HT1080 (cell line): ENCODE data around the gene KDM4B. TPM values are rescaled to one million over a fixed set of nuclear protein-coding genes. Genes with fewer than 3 reads are reported as not detected.

Source experiments
- DNase-seq: peaks from one replicate; pipeline ENCODE4 v3.0.0-alpha.2; 2015; ENCODE audit warnings: low read depth
- total RNA-seq: library from RNA; depleted of rRNA; stranded (reverse); fragments of >200 nt; shearing (Covaris generic); gene quantifications from 2 replicates; pipeline ENCODE4 v1.2.3, GENCODE V29; 2014

KDM4B gene
- total RNA-seq, 1 experiment from 2014 or later, result 3.1 TPM

- no peak for DNase-seq
Measured at GRCh38 chr19:5048727-5049553, 80.0 kb downstream of the KDM4B start.

GRCh38 chr19:5049561-5049960 lies 80.6 kb downstream of the KDM4B start:
- no peak for DNase-seq

GRCh38 chr19:5050067-5050656 lies 81.2 kb downstream of the KDM4B start:
- no peak for DNase-seq

DNA sequence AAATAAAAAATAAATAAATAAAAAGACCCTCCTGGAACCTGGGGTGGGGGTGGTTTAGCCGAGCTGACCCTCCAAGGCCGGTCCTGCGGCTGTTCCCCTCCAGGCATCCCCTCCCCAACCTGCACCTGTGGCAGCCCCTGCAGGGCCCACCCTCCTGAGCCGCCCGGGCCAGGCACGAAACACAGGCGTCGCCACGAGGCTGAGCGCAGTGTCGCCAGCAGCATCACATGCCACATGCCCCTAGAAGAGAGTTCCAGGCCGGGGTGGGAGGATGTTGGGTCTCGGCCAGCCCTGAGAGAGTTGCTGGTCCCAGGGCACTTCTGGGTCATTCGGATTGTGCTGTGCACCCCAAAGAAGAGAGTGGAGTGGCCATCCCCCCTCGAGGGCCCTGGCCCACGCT lies 82.0 kb downstream of the KDM4B start:
- DNase-seq, result no peak

DNA sequence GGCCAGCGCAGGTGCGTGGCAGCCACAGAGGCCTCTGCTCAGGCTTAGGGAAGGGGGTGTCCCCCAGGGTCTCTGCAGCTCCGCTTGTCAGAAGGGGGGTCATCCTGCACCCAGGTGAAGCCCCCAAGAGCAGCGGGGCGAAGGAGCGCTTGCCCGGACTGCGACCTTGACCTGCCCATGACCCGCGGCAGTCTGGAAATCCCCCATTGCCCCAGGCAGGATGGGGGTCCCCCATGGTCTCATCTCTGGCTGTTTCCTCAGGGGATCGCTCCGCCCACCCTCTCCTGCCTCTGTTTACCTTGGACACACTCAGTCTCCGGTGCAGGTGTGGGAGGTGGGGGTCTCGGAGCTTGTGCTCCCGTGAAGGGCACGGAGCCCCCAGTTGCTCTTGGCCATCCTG lies 82.7 kb downstream of the KDM4B start:
- no peak for DNase-seq

DNA sequence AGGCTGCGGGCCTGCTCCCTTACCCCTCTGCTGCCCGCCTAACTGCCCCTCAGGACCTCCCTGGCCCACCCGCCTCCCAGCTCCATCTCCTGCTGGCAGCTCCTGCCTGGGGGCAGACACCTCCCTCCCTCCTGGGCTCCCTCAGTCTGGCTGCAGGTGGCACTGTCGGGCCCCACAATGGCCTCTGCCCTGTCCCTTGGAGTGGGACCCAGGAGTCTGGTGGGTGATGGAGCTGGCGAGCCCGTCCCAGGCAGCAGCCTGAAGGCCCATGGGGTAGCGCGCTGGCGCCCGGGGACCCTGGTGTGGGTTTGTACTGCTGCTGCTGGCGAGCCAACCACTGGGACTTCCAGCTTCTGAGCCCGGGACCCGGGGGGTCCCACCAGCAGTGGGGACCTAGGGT lies 83.6 kb downstream of the KDM4B start:
- DNase-seq, result no peak

- no peak for DNase-seq
Measured at GRCh38 chr19:5052945-5053485, 84.1 kb downstream of the KDM4B start.

- DNase-seq, result no peak
Measured at GRCh38 chr19:5053661-5054060, 84.7 kb downstream of the KDM4B start.

GRCh38 chr19:5054551-5055456 lies 85.9 kb downstream of the KDM4B start:
- DNase-seq, result no peak

- no peak for DNase-seq
Measured at GRCh38 chr19:5055457-5055776, 86.5 kb downstream of the KDM4B start.

DNA sequence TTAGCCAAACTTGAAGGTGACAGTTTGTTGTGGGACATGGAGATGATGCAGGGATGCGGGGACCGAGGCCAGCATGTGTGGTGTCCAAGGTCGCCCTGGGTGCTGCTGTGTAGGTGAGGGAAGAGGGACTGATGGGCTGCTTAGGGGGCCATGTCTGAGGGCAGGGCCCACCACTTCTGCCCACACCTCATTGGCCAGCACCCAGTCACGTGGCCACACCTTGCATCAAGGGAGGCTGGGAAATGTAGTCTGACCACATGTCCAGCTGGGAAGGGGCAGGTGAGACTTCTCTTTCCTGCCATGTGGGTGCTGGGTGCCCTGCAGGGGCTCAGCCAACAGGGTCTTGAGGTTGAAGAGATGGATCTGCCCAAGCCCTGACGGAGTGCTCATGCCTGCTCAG lies 88.9 kb downstream of the KDM4B start:
- peak; percentile 6 for DNase-seq

GRCh38 chr19:5058521-5059212 lies 89.8 kb downstream of the KDM4B start:
- DNase-seq, result peak; percentile 11

DNA sequence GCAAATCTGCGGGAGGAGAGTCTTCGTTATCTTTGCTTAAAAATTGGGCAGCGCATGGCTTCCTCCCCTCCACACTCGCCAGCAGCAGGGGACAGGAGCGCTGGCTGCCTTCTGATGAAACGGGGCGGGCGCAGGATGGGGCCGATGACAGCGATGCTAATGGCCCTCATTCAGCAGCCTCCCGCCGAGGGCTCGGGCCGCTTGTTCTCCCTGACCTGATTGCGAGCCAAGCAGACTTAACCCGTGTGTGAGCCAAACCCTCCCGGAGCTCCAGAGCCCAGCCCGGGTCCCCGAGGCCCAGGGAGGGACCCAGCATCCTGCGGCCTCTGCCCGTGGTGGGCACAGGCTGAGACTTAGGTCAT lies 90.3 kb downstream of the KDM4B start:
- DNase-seq, result no peak

DNA sequence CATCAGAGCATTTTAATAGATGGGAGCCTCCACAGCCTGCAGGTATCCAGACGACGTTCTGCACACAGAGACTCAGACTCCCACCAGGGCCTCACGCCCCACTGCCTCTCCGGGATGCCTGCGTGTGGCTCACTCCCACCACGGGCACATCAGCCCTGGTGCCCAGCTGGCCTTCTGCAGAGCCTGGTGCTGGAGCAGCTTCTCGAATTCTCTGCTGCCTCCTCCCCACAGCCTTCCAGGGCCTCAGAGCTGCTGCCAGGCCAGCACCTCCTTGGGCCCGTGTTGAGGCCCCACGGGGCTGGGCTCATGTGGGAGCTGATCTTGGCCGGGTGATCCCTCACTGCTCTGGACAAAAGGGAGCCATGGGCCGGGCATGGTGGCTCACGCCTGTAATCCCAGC lies 90.9 kb downstream of the KDM4B start:
- DNase-seq, result no peak

GRCh38 chr19:5062195-5062594 lies 93.3 kb downstream of the KDM4B start:
- DNase-seq, result no peak

DNA sequence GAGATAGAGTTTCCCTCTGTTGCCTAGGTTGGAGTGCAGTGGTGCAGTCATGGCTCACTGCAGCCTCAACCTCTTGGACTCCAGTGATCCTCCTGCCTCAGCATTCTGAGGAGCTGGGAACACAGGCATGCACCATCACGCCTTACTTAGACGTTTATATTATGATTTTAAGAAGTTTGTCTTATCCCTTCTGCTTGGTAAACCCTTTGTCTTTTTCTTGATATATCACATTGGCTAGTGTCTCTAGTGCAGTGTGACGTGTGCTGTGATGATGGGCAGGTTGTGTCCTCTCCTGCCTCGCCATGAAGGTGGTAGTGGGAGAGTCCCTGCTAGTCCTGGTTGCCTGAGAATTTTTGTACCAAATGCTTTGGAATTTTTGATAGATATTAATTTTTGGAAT lies 93.9 kb downstream of the KDM4B start:
- no peak for DNase-seq

- no peak for DNase-seq
Measured at GRCh38 chr19:5063873-5064645, 95.1 kb downstream of the KDM4B start.

- DNase-seq, result no peak
Measured at GRCh38 chr19:5064896-5065295, 96.0 kb downstream of the KDM4B start.

GRCh38 chr19:5065663-5066093 lies 96.8 kb downstream of the KDM4B start:
- no peak for DNase-seq

DNA sequence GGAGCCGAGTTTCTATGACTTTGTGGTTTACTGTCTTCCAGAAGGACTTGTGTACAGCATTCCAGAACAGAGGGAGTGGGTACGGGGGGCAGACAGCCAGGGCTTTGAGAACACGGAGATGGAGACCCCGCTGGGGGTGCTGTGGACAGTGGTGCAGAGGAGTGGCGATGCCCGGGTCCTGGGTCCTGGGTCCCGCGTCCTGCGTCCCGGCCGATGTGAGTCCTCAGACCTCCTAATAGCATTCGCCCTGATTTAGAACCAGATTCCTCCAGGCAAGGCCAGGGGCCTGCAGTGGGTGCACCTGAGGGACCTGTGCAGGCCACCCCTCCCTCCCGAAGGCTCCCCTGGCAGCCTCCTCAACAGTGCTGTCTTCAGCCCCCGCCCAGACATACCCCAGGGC lies 97.9 kb downstream of the KDM4B start:
- DNase-seq, result no peak

GRCh38 chr19:5067678-5068077 lies 98.8 kb downstream of the KDM4B start:
- no peak for DNase-seq
